Lower lobe of right lung (tissue), 2 donors: ENCODE measurements around the gene COA6. TPM values are rescaled to one million over a fixed set of nuclear protein-coding genes. Genes with fewer than 3 reads are reported as not detected.

Experiments
- ATAC-seq, 2 donors: fragments of 200-7000 bp; cut with Tn5 transposase; one replicate each; pipeline ENCODE4 v1.9.1; 2020 to 2022; ENCODE audit warnings: mild to moderate bottlenecking in 2 of 2, moderate library complexity in 2 of 2
- DNase-seq: peaks from one replicate; pipeline ENCODE4 v3.0.0-alpha.2; 2020
- H3K27ac ChIP-seq: fragments of 200-600 bp; one replicate; pipeline ENCODE4 v1.8.0; 2022
- H3K27me3 ChIP-seq: fragments of 200-600 bp; one replicate; pipeline ENCODE4 v1.8.0; 2022; ENCODE audit warnings: low read depth
- H3K36me3 ChIP-seq: fragments of 200-600 bp; one replicate; pipeline ENCODE4 v1.8.0; 2022; ENCODE audit warnings: mild to moderate bottlenecking
- H3K4me1 ChIP-seq: fragments of 200-600 bp; one replicate; pipeline ENCODE4 v1.8.0; 2022
- H3K4me3 ChIP-seq: fragments of 200-600 bp; one replicate; pipeline ENCODE4 v1.8.0; 2022; ENCODE audit warnings: mild to moderate bottlenecking
- H3K9me3 ChIP-seq: fragments of 200-600 bp; one replicate; pipeline ENCODE4 v1.8.0; 2022
- CTCF ChIP-seq: fragments of 200-600 bp; IDR thresholded peaks from one replicate; pipeline ENCODE4 v1.8.0; 2022; ENCODE audit warnings: antibody characterized with exemption, mild to moderate bottlenecking
- intact Hi-C: fragments of 100-400 bp; cut with DNase I; formaldehyde crosslinking; loops from one replicate; pipeline ENCODE4 v1.11.0; 2022
- total RNA-seq: library from RNA; stranded (reverse); fragmentation: NEBNext Ultra II Directional; extraction: Animal tissue kit (Norgen Biotek cat#: 25700); gene quantifications from one replicate; pipeline ENCODE4 v1.2.1, GENCODE V29; 2021
- donor health status: DM: no; HTN: yes; CAD: no; lungs with severe emphysema.

Gene COA6
- total RNA-seq, 1 donor from 2014 or later, result 29.7 TPM

GRCh38 chr1:234412830-234413229 lies 39.6 kb downstream of the COA6 start:
- no peak overlapping the region for H3K27ac ChIP-seq
- ATAC-seq (no peak), DNase-seq (no peak)
- TF ChIP-seq CTCF, result no peak
- no peaks in the 10 kb centered on the region for H3K4me1 ChIP-seq
- peaks cover 53% of the 10 kb centered on the region for H3K36me3 ChIP-seq
- no peak overlapping the region for H3K4me3 ChIP-seq
- no peaks in the 10 kb centered on the region for H3K9me3 ChIP-seq
- no peaks in the 10 kb centered on the region for H3K27me3 ChIP-seq
- intact Hi-C loops, result no loop called here

DNA sequence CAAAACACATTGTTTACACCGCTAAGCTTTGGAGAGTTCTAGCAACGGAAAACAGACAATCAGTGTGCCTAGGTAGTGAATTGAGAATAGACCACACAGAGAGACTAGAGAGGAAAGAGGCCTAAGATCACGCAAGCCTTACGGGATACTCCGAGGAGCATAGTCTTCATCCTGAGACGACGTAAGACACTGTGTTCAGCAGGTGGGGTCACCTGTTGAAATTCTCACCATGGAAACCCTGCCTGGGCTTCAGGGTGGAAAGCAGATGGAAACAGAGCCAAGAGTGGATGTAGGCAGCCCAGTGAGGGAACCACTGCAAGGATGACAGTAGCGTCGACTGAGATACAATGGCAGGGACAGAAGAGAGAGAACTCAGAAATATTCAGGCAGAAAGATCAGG lies 40.2 kb downstream of the COA6 start:
- intact Hi-C loops, result no loop called here
- no peak for DNase-seq
- no peaks in the 10 kb centered on the region for H3K9me3 ChIP-seq
- no peaks in the 10 kb centered on the region for H3K4me1 ChIP-seq
- H3K36me3 ChIP-seq, result peaks cover 59% of the 10 kb centered on the region
- no peak overlapping the region for H3K27ac ChIP-seq
- ATAC-seq, result no peak
- TF ChIP-seq CTCF, result no peak
- no peaks in the 10 kb centered on the region for H3K27me3 ChIP-seq
- no peak overlapping the region for H3K4me3 ChIP-seq

DNA sequence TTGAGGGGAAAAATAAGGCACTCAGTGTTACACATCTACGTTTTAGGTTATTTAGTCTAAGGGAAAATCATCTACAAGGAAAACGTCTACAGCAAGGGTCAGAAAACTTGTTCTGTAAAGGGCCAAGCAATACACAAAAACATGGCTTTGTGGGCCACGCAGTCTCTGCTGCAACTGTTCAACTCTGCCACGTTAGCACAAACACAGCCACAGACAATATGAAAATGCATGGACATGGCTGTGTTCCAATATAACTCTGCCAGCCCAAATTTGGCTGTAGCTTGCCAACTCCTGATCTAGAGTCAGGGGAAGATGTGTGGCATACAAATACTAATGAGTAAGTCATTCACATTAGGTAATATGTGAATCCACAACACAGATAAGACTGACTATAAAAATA lies 40.7 kb downstream of the COA6 start:
- TF ChIP-seq CTCF, result no peak
- no peak for ATAC-seq
- intact Hi-C loops, result no loop called here
- H3K9me3 ChIP-seq, result no peaks in the 10 kb centered on the region
- peaks cover 61% of the 10 kb centered on the region for H3K36me3 ChIP-seq
- H3K4me3 ChIP-seq, result no peak overlapping the region
- H3K4me1 ChIP-seq, result no peaks in the 10 kb centered on the region
- H3K27me3 ChIP-seq, result no peaks in the 10 kb centered on the region
- H3K27ac ChIP-seq, result no peak overlapping the region
- DNase-seq, result no peak

DNA sequence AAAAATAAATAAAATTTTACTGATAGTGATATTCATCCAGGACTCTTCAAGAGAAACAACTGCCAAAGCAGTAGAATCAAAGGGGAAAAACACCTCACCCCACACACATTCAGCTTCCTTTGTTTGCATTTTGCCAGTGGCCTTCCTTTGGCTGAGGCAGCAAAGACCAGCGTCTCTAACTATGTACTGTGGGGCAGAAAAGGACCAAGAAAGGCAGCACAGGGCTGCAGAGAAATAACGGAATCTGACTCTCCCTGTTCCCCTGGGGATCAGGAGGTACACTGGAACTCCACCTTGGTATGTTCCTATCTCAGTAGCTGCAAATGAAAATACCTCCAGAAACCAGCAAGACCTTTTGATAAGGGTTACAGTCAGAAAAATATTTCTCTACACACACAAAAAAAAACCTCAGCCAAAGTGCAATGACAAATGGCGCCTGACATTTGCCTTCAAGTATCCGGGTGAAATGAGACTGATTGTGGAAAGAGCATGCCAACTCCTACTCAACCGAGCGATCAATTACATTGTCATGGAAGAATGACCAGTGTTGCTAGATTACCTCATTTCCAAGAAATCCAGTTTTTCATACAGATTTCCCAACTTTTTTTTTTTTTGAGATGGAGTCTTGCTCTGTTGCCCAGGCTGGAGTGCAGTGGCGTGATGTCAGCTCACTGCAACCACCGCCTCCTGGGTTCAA lies 54.8 kb downstream of the COA6 start:
- no peak for ATAC-seq
- Histone ChIP-seq H3K9me3 (no peaks in the 10 kb centered on the region), H3K4me1 (no peaks in the 10 kb centered on the region), H3K27me3 (no peaks in the 10 kb centered on the region), H3K36me3 (peaks cover 62% of the 10 kb centered on the region), H3K27ac (no peak overlapping the region), H3K4me3 (no peak overlapping the region)
- intact Hi-C loops, result no loop called here
- DNase-seq, result no peak
- no peak for TF ChIP-seq CTCF

DNA sequence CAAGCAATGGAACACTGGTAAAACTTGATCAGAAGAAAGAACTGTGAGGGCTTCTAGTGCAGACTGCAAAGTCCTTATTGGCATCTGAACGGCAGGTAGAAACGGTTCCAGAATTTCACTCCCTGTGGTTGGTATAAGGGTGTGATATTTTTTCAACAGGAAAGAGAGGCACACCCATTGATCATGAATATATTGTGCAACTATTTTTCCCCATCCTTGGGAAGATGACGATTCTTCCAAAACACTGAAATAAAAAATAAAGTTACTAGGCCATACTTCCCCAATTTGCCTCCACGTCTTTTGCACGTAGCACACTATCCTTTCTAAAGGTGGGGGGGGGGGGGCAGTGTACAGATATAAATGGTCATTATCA lies 56.2 kb downstream of the COA6 start:
- intact Hi-C loops, result no loop called here
- no peaks in the 10 kb centered on the region for H3K9me3 ChIP-seq
- no peak for DNase-seq
- TF ChIP-seq CTCF, result no peak
- no peaks in the 10 kb centered on the region for H3K27me3 ChIP-seq
- no peaks in the 10 kb centered on the region for H3K4me1 ChIP-seq
- H3K36me3 ChIP-seq, result peaks cover 62% of the 10 kb centered on the region
- no peak for ATAC-seq
- no peak overlapping the region for H3K4me3 ChIP-seq
- H3K27ac ChIP-seq, result no peak overlapping the region
